ENCODE data around the gene SYCP1. TPM values are rescaled to one million over a fixed set of nuclear protein-coding genes. Genes with fewer than 3 reads are reported as not detected.
"Not testable (repeated sequence)": the region's sequence is repeated elsewhere in the genome, so short reads cannot be mapped to it uniquely, and the experiment has no call there.

Gene SYCP1
- total and polyA plus RNA-seq, 2 of the 13 experiments (the other 11 are each of a cell fraction or from before 2014, with no cell fraction given): not detected

DNA sequence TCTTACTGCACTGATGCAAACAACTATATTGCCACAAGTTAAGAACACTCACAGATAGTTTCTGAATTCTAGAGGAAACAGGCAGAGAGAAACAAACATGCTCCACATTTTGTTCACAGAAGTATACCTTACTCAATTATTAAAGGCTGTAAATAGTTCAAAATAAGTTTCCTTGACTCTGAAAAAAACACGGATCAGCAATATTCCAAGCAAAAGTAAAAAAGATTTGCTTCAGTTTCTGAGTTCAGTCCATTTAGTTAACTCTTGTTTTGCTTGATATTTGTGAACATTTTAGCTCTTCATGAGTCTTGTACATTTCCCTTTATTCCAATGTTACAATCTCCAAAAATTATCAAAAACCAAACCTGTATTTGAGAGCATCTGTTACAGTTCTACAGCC, 24.6 kb upstream of the SYCP1 start:
- H3K27ac ChIP-seq (ENCODE audit: extremely low read length, insufficient read depth, low read length); DNase-seq (ENCODE audit: low spot score); POLR2A ChIA-PET; H3K9ac ChIP-seq (ENCODE audit: insufficient read depth, low read depth, low read length); H3K4me2 ChIP-seq (ENCODE audit: low read depth, low read length); FAIRE-seq; CTCF ChIA-PET (ENCODE audit: low intra/inter-chr PET ratio, low total read pairs); ATAC-seq; H3K4me1 ChIP-seq (ENCODE audit: insufficient read depth, low read length); H3K4me3 ChIP-seq (replicated peaks in 1 of 3; ENCODE audit: insufficient read depth in 1 of 3, low read depth in 2 of 3, low read length in 3 of 3); H3K27me3 ChIP-seq (ENCODE audit: control insufficient read depth in 1 of 2, insufficient read depth in 2 of 2, low read length in 2 of 2); BruUV-seq (replicated peaks); H3K79me2 ChIP-seq (ENCODE audit: insufficient read depth, low read length); H2AFZ ChIP-seq (ENCODE audit: low read length); H3K9me3 ChIP-seq (ENCODE audit: low read length); in situ Hi-C loops (cut with HindIII; ENCODE audit: extremely low pct_ligation_motif_present, low pct_unique_long_range_greater_than_20kb); intact Hi-C loops (cut with micrococcal nuclease; ENCODE audit: unreplicated experiment); H4K20me1 ChIP-seq (ENCODE audit: insufficient read depth, low read length); H3K36me3 ChIP-seq (replicated peaks in 1 of 2; ENCODE audit: control insufficient read depth in 1 of 2, insufficient read depth in 2 of 2, low read length in 2 of 2): not testable (repeated sequence)
- peak in 1 of 2 experiments; percentile 11; a peak in 1 of 4 replicates for TF ChIP-seq MAFK (conservative IDR thresholded peaks at IDR 0.05 in 1 of 2, IDR thresholded peaks at IDR 0.05 in 1 of 2; ENCODE audit: low read length in 2 of 2)
- 0% methylated on average over 1 of the region's 1 CpG for WGBS (ENCODE audit: low lambda C conversion rate)

- no peak for ATAC-seq
- in situ Hi-C loops (cut with HindIII; ENCODE audit: extremely low pct_ligation_motif_present, low pct_unique_long_range_greater_than_20kb) (no loop called here), intact Hi-C loops (cut with micrococcal nuclease; ENCODE audit: unreplicated experiment) (no loop called here)
- 29% methylated on average over 5 of the region's 5 CpGs for WGBS (ENCODE audit: low lambda C conversion rate)
- H3K36me3 ChIP-seq (replicated peaks in 1 of 2; ENCODE audit: control insufficient read depth in 1 of 2, insufficient read depth in 2 of 2, low read length in 2 of 2): no peaks in the 10 kb centered on the region
- no TSS peak for BruUV-seq (replicated peaks)
- H3K4me1 ChIP-seq (ENCODE audit: insufficient read depth, low read length): no peaks in the 10 kb centered on the region
- H4K20me1 ChIP-seq (ENCODE audit: insufficient read depth, low read length): no peaks in the 10 kb centered on the region
- no peak overlapping the region for H3K4me3 ChIP-seq (replicated peaks in 1 of 3; ENCODE audit: insufficient read depth in 1 of 3, low read depth in 2 of 3, low read length in 3 of 3)
- H2AFZ ChIP-seq (ENCODE audit: low read length): no peak overlapping the region
- no peak for DNase-seq (ENCODE audit: low spot score)
- no peak overlapping the region for H3K4me2 ChIP-seq (ENCODE audit: low read depth, low read length)
- H3K9ac ChIP-seq (ENCODE audit: insufficient read depth, low read depth, low read length): no peak overlapping the region
- FAIRE-seq: no peak
- H3K27me3 ChIP-seq (ENCODE audit: control insufficient read depth in 1 of 2, insufficient read depth in 2 of 2, low read length in 2 of 2): peaks cover 0 to 2% of the 10 kb centered on the region in 2 experiments; a peak in 2 of 5 replicates
- no peaks in the 10 kb centered on the region for H3K9me3 ChIP-seq (ENCODE audit: low read length)
- CTCF ChIA-PET (ENCODE audit: low intra/inter-chr PET ratio, low total read pairs): no interaction called here
- H3K27ac ChIP-seq (ENCODE audit: extremely low read length, insufficient read depth, low read length): no peak overlapping the region
- no peaks in the 10 kb centered on the region for H3K79me2 ChIP-seq (ENCODE audit: insufficient read depth, low read length)
- POLR2A ChIA-PET: no interaction called here
- peak in 1 of 2 experiments; percentile 33; a peak in 2 of 4 replicates for TF ChIP-seq MAFK (conservative IDR thresholded peaks at IDR 0.05 in 1 of 2, IDR thresholded peaks at IDR 0.05 in 1 of 2; ENCODE audit: low read length in 2 of 2)
- TF ChIP-seq, protein P1, sequence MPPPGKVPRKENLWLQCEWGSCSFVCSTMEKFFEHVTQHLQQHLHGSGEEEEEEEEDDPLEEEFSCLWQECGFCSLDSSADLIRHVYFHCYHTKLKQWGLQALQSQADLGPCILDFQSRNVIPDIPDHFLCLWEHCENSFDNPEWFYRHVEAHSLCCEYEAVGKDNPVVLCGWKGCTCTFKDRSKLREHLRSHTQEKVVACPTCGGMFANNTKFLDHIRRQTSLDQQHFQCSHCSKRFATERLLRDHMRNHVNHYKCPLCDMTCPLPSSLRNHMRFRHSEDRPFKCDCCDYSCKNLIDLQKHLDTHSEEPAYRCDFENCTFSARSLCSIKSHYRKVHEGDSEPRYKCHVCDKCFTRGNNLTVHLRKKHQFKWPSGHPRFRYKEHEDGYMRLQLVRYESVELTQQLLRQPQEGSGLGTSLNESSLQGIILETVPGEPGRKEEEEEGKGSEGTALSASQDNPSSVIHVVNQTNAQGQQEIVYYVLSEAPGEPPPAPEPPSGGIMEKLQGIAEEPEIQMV (CRISPR knock-in tag; IDR thresholded peaks at IDR 0.05; ENCODE audit: low read depth): no peak
These were observed 23.2 kb upstream of the SYCP1 start for GRCh38 chr1:114831276-114831994.
